Middle frontal gyrus (tissue), 1 donor: ENCODE results near the gene PEX6.

ENCODE experiments used
- DNase-seq: peaks from one replicate; pipeline ENCODE4 v3.0.0-alpha.2; 2015; ENCODE audit warnings: low spot score; ENCODE audit errors: extremely low spot score

Gene PEX6

GRCh38 chr6:42996513-42996912 lies 17.5 kb upstream of the PEX6 start:
- no peak for DNase-seq

GRCh38 chr6:42993445-42993844 lies 14.5 kb upstream of the PEX6 start:
- no peak for DNase-seq

- no peak for DNase-seq
Measured at GRCh38 chr6:42989923-42990322, 10.9 kb upstream of the PEX6 start.

GRCh38 chr6:42988486-42989020 lies 9.6 kb upstream of the PEX6 start:
- DNase-seq, result no peak

- DNase-seq, result no peak
Measured at GRCh38 chr6:42987533-42988451, 8.8 kb upstream of the PEX6 start.

GRCh38 chr6:42984924-42985475 lies 6.0 kb upstream of the PEX6 start:
- no peak for DNase-seq

- peak; percentile 97 for DNase-seq
Measured at GRCh38 chr6:42984001-42984923, 5.3 kb upstream of the PEX6 start, which contains the start of gene PPP2R5D. Gene PPP2R5D (plus strand): TSS chr6:42984570. CDS start chr6:42984678, 108 bp downstream.

GRCh38 chr6:42981836-42982235 lies 2.9 kb upstream of the PEX6 start:
- no peak for DNase-seq

GRCh38 chr6:42979523-42980177 lies 669 bp upstream of the PEX6 start:
- no peak for DNase-seq

GRCh38 chr6:42978487-42978838 lies 518 bp downstream of the PEX6 start:
- no peak for DNase-seq

GRCh38 chr6:42974919-42975505 lies 4.0 kb downstream of the PEX6 start:
- DNase-seq, result no peak

- DNase-seq, result no peak
Measured at GRCh38 chr6:42973926-42974325, 5.1 kb downstream of the PEX6 start.

GRCh38 chr6:42971746-42972327 lies 7.1 kb downstream of the PEX6 start:
- peak; percentile 19 for DNase-seq

- DNase-seq, result no peak
Measured at GRCh38 chr6:42970871-42971612, 7.9 kb downstream of the PEX6 start.

- no peak for DNase-seq
Measured at GRCh38 chr6:42969934-42970333, 9.0 kb downstream of the PEX6 start.

GRCh38 chr6:42969431-42969830 lies 9.6 kb downstream of the PEX6 start:
- no peak for DNase-seq

- DNase-seq, result no peak
Measured at GRCh38 chr6:42968783-42969182, 10.2 kb downstream of the PEX6 start.

- no peak for DNase-seq
Measured at GRCh38 chr6:42968126-42968701, 10.8 kb downstream of the PEX6 start.

- DNase-seq, result no peak
Measured at GRCh38 chr6:42967228-42967627, 11.8 kb downstream of the PEX6 start.
